Fibroblast of skin of right quadriceps (primary cell): ENCODE data around the gene NGEF.
"Not testable (repeated sequence)": the region's sequence is repeated elsewhere in the genome, so short reads cannot be mapped to it uniquely, and the experiment has no call there.

Source experiments
- DNase-seq: peaks from one replicate; pipeline ENCODE4 v3.0.0-alpha.2; 2013

The NGEF gene

GRCh38 chr2:232925153-232925820, 87.8 kb downstream of the NGEF start:
- no peak for DNase-seq

GRCh38 chr2:232924433-232924832, 88.6 kb downstream of the NGEF start:
- no peak for DNase-seq

- DNase-seq = no peak
Measured at GRCh38 chr2:232920760-232921159, 92.3 kb downstream of the NGEF start.

- no peak for DNase-seq
Measured at GRCh38 chr2:232920055-232920454, 93.0 kb downstream of the NGEF start.

- DNase-seq = no peak
Measured at GRCh38 chr2:232919141-232919540, 93.9 kb downstream of the NGEF start.

- DNase-seq = no peak
Measured at GRCh38 chr2:232913903-232914302, 99.2 kb downstream of the NGEF start.

GRCh38 chr2:232911712-232912277, 101.3 kb downstream of the NGEF start:
- DNase-seq = no peak

GRCh38 chr2:232910376-232910775, 102.7 kb downstream of the NGEF start:
- no peak for DNase-seq

GRCh38 chr2:232908695-232909094, 104.4 kb downstream of the NGEF start:
- DNase-seq = no peak

- not testable (repeated sequence) for DNase-seq
Measured at GRCh38 chr2:232907718-232908085, 105.4 kb downstream of the NGEF start.

GRCh38 chr2:232906867-232907717, 106.0 kb downstream of the NGEF start:
- DNase-seq = not testable (repeated sequence)

GRCh38 chr2:232903989-232904388, 109.1 kb downstream of the NGEF start:
- no peak for DNase-seq

- DNase-seq = peak; percentile 88
Measured at GRCh38 chr2:232901736-232902578, 111.1 kb downstream of the NGEF start.

- DNase-seq = no peak
Measured at GRCh38 chr2:232900811-232901735, 112.0 kb downstream of the NGEF start.

- peak; percentile 51 for DNase-seq
Measured at GRCh38 chr2:232898592-232899543, 114.2 kb downstream of the NGEF start.

- DNase-seq = no peak
Measured at GRCh38 chr2:232897598-232898408, 115.3 kb downstream of the NGEF start.

GRCh38 chr2:232896720-232897597, 116.1 kb downstream of the NGEF start:
- no peak for DNase-seq

- no peak for DNase-seq
Measured at GRCh38 chr2:232896111-232896510, 116.9 kb downstream of the NGEF start.

- no peak for DNase-seq
Measured at GRCh38 chr2:232894746-232895145, 118.3 kb downstream of the NGEF start.
